Esophagus mucosa (tissue), 1 donor: ENCODE data around the gene CCDC80. TPM values are rescaled to one million over a fixed set of nuclear protein-coding genes. Genes with fewer than 3 reads are reported as not detected.

Experiments used
- ATAC-seq: fragments of 200-7000 bp; cut with Tn5 transposase; one replicate; pipeline ENCODE4 v1.9.1; 2020
- total RNA-seq: library from RNA; stranded (reverse); gene quantifications from one replicate; pipeline ENCODE4 v1.2.4, GENCODE V29; 2023
- donor health status: DM: yes; HTN: yes; CAD: no.

The CCDC80 gene
- total RNA-seq, 1 donor from 2014 or later: 13.2 TPM

DNA sequence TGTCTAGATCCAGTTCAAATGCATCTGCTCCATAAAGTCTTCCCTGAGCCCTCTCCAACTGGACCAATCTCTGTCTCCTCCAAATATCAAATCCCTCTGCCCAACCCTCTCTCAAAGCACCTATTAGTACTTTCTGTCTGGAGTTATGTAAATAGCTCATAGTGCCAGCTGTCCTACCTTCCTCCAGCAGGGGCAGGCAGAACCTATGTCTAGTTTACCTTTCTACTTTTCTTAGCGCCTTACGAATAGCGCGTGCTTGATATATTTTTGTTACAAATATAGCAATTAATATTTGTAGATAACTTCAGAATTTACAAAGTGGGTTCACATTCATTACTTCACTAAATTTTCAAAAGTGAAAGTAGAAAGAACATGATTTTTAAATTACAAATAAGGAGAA is 14.0 kb upstream of the CCDC80 start:
- ATAC-seq: no peak

DNA sequence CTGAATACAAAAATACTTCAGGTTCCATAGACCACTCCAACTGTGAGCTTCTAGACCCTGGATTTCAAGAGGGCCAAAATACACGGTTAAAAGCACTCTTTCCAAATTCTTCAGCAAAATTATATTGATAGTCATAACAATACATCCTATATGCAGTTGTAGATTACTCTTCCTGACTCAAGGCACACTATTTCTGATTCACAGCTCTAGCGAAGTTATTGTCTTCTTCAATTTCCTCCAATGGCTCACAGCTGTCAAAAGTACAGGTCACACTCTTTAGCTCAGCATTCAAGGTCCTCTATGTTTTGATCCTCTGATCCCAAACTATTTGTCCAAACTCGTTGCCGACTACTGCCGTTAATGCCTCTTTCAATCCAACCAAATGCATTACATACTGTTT is 13.5 kb upstream of the CCDC80 start:
- no peak for ATAC-seq

DNA sequence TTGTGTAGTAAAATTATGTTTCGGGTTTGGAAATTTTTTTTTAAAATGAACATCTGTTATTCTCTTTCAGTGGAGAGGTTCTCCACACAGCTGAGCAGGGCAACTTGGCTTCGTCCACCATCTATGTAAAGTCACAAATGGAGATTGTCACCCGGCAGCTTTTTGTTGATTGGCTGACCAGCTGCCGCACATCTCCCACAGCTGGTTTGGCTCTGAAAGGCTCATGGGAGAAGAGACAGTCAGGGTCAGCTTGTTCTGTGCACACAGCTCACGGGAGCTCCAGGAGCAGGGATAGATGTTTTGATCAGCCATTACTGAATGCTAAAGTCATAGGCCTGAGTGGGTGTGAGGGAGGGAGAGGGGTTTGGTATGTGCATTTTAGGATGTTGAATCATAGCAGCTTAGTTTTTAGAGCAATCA is 12.9 kb upstream of the CCDC80 start:
- no peak for ATAC-seq

DNA sequence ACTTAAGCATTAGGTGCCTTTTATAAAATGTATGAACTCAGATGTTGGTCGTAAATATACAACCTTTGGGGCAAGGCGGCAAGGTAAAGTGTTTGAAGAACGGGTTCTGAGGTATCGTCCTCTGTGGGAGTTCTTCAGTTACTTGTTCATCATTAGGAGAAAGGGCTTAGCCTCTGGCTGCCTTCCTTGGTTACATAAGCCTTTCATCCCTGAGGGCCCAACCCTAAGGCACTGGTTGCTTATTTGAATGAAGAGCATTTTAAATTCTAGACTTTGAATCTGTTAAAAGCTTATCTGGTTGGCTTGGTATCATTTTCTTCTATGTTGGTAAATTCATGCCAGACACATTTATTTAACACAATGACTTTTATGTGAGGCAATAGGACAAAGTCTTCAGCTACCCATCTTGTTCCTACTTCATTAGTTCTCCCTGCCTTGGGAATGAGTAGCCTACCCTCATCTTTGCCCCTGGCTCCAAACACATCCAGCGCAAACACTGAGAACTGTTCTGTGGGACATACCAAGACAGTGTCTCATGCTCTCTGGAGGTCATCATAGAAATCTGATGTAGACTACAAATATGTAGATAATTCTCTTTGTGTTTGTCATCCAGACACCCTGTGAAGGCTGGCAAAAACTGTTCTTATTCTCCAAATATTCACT is 12.4 kb upstream of the CCDC80 start:
- ATAC-seq: peak; percentile 25

DNA sequence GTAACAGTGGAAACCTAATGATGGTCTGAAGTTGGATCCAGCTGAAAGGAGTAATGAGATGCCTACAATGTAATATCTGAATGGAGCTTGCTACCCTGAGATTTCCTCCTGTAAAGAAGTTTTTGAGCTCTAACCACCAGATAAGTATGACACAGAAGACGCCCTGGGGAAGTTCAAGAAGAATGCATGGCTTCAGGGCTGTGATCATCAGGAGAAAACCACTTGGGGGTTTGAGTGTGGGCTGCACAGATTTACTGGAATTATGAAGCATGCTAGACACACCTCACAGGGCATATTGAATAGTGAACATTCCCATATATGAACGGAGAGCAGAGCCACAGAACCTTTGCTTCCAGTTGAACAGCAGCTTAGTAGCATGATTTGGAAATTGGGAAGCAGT is 10.6 kb upstream of the CCDC80 start:
- ATAC-seq: no peak

DNA sequence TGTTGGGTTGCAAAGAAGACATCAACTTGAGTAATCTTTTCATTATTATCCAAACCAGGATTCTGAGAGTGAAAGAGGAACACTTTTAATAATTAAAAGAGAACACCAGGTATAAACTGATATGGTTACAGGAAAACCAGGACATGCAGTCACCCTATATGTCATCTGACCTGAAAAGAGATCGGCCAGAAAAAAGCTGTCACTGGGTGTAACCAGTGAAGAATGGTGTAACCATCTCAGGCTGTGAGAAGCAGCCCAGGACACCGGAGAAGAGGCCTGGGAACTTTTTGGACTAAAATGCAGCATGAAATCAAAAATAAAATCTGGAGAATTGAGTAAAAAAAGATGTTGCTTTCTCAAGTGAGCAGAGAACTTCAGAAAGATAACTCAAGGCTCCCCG is 10.1 kb upstream of the CCDC80 start:
- ATAC-seq: no peak

DNA sequence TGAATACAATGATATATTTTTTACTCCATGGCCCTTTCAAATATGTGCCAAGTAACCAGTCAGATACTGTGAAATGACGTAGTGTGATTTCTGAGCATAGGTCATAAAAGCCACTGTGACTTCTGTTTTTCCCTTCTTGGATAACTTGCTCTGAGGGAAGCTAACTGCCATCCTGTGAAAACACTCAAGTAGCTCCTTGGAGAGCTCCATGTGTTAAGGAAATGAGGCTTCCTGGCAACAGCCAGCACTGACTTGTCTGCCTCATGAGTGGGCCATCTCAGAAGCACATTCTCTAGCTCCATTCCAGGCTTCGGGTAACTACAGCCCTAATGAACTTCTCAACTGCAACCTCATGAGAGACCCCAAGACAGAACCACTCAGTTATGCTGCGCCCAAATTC is 9.5 kb upstream of the CCDC80 start:
- ATAC-seq: no peak

DNA sequence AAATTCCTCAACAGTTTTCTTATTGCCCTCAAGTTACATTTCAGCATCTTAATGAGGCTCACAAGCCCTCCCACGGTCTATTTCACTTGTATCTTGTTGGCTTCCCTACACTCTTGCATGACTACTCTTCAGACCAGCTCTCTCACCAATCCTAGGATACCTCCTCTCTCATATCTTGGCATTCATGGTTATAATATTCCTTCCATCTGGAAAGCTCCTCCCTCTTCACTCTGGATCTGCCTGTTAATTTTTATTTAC is 8.5 kb upstream of the CCDC80 start:
- ATAC-seq: no peak

DNA sequence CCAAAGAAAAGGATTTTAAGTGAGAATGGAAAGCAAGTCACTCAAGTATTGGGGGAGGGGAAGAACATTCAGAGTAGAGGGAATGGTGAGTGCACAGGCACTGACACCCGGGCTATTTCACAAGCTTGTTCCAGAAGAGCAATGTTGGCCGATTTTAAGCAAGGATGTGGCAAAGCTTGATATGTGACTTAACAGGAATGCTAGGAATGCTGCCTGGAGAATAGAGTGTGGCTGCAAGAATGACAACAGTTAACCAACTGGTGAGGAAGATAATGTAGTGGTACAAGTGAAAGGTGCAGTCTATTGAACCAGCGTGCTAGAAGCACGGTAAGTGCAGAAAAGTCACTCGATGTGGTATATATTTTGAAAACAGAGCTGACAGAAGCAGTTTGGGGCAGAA is 6.2 kb upstream of the CCDC80 start:
- ATAC-seq: no peak

DNA sequence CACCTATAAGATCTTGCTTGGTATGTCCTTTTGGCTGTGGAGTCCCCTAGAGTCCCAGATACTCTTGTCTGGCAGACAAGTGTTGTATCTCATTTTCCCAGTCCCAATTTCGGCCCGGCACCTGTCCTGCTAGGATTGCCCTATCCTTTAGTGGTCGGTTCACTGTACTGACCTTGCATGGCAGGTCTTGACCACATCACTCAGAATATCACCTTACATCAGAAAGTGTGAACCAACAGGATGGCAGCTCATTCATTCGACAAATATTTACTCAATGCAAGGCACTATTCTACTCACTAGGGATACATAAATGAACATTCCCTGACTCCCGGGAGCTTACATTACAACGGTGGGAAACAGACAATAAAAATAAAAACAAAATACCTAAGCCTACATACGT is 5.7 kb upstream of the CCDC80 start:
- no peak for ATAC-seq

DNA sequence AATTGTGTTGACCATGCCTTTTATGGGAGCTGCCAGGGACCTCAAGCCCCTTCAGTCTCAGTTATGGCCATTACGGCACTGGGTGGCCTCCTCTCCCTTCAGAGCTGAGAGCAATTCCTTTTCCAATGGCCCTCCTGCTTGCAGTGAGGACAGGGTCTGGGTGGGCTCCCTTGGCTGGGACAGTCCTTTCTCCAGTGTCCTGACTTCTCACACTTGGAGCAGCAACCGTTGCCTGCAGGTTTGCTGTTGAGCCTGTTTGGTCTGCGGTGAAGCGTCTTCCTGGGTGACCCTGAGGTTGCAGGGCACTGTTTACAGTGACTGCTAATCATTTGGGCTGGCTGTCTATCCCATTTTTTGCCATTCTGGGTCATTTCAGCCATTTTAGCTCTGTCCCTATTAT is 3.5 kb upstream of the CCDC80 start:
- ATAC-seq: no peak

DNA sequence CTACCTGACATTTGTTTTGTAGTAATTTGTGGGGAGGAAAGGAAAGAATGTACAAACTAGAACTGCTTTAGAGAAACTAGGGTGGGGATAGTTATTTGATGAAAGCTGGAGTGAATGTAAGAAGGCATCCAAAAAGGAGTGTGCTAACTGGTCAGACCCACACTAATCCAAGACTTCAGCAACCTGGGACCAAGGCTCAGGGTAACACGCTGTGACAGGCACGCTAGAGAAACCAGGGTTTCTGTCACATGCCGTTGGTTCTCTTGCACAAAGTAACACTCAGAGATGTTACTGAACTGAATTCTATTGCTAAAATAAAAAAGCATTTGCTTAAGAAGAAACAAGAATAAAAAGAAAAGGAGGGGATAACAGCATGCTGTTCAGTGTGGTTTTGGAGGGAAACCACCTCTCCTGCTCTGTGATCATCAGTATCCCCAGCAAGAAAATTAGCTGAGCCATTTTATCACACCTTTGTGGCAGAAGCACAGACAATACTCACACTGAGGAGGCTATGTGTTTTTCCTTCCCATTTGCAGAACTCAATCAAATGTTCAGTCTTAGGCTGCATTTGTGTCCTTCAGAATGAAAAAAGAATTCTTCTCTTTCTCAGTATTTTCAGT is 2.8 kb upstream of the CCDC80 start:
- ATAC-seq: no peak

DNA sequence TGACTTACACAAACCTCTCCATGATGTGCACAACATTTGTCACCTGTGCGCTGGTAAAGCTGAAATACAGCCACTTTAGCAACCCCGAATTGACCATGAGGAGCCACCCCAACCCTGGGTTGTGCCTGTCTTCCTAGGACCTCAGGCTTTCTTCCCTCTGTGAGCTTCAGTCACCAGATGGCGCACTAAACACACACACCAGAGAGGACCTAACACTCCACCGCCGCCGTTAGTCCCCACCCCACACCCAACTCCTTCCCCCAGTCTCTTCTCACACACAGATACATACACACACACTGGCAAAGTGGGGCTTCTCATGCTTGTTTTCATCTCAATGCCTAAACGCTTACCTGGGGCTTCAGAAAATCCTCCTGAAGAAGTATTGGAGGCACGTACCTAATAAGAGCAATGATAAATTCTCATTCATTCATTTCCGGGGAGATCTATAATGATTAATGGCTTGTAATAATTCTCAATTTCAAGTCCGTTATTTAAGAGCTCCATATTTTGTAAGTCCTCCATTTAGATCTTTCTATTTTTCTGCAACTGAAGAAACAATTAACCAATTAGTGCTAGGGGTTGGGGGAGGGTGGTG is 2.1 kb upstream of the CCDC80 start:
- ATAC-seq: peak; percentile 88

DNA sequence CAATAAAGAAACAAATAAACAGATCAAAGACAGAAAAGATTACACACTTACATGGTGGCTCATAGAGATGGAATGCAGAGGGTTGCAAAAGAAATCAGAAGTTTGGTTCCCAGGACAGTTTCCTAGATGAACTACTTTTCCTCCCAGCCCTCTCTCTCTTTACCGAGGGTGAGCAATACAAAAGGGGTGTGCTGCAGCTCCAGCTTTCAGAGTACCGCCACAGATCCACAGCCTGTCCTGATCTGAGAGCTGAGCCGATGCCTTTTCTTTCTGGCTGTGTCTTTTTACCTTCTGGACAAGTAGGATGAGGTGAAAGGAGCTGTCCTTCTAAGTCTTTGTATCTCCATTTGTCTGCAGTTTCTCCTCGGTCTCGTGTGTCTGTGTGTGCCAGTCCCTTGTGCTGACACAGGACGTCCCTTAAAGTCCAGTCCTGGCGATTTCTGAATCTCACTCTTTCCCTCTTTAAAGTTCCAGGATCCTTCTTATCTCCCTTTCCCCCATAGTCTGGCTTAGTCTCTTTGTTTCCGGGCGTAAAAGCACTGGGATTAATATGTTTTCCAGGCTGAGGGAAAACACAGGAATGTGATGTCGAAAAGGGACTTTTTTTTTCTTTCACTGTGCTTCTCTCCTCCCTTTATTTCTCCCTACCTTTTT is 540 bp downstream of the CCDC80 start:
- peak; percentile 34 for ATAC-seq

DNA sequence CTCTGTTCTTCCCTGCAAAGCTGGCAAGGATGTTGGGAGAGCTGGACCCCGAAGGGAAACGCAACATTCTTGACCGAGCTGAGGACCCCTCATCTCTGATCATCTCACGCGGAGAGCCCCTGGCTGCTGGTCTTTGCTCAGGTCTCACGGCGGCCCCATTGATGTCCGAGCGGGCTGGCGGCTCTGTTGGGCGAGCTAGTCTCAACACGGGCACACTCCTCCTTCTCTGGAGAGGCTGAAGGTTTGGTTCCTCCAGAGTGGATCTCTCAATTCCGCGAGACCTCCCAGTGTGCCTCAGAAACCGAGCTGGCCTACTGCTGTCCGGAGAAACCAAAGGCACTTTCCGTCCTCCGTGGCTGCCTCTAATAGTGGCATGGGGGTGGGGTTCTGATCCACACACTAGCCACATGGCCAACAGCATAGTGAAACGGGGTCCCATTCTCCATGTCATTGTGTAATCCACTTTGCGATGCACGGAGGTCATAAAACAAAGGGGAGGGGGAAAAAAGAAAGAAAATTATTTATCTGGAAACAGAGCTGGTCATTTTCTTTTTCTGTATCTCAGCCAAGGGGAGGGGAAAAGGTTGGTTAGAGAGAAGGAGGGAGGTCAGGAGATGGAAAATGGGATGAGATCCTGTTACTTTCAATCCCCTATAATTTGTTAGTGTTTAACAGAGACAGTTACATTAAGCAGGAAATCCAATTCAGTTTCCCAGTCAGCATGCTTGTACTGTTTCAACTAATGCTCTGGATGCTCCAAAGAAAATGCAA is 1.3 kb downstream of the CCDC80 start:
- no peak for ATAC-seq

DNA sequence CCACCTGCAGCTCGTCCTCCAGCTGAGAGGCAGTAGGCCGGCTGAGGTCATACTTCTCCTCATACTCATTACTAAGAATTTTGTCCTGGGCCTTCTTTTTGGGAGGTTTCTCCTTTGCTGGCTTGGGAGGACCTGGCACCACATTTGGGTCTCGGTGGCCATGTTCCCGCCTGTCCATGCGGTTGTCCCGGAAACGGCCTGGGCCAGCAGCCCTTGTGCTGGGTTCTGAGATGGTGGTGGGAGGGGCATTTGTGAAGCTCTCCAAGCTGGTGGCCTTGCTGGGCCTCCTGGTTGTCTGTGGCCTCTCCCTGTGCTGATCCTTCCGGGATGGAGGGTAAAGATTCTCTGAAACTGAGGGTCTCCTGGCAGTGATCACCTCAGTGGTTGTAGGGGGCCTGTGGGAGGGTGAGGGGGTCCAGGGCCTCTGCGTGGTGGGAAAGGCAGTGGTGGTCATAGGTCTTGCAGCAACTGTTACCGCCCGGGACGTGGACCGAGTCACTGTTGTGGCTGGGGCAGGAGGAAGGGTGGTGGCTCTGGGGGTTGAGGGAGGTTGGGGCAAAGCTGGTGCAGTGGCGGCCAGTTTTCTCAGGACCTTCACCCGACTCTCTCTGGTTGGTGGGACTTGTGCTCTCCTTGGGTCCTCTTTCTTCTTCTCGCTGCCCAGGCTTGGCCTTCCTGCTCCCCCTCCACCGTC is 2.5 kb downstream of the CCDC80 start:
- no peak for ATAC-seq

DNA sequence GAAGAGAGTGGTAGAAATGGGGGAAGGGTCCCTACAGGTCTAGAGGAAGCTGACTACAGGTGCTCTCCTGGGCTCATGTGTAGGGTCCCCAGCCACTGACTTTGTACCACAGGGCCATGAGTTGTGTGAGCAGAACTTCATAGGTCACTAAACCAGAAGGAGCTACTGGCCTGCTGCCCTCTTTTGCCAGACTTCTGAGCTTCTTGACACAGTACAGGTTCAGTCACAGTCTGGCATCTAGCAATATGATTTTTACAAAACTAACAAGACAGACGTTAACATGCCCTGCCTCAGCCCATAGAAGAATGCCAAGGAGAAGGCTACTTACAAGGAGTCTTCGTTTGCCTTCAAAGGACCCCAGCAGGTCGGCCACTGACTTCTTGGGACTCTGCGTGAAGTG is 3.2 kb downstream of the CCDC80 start:
- ATAC-seq: no peak

DNA sequence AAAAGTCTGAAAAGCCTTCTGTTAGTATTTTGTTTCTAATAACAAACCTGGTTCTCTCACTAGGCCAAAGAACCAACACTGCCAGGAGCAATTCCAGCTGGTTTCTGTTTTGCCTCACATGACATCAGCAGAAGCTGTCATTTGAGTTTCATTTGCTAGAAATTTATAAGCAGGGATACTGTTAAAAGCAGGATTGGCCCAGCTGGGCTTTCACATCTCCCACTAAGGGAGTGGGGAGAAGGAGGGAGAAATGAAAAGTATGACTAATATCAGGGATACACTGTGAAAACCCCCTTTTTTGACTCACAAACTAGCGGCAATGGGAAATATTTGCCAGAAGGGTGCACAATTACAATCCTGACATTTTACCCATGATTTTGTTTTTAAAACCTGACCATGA is 5.3 kb downstream of the CCDC80 start:
- ATAC-seq: no peak

DNA sequence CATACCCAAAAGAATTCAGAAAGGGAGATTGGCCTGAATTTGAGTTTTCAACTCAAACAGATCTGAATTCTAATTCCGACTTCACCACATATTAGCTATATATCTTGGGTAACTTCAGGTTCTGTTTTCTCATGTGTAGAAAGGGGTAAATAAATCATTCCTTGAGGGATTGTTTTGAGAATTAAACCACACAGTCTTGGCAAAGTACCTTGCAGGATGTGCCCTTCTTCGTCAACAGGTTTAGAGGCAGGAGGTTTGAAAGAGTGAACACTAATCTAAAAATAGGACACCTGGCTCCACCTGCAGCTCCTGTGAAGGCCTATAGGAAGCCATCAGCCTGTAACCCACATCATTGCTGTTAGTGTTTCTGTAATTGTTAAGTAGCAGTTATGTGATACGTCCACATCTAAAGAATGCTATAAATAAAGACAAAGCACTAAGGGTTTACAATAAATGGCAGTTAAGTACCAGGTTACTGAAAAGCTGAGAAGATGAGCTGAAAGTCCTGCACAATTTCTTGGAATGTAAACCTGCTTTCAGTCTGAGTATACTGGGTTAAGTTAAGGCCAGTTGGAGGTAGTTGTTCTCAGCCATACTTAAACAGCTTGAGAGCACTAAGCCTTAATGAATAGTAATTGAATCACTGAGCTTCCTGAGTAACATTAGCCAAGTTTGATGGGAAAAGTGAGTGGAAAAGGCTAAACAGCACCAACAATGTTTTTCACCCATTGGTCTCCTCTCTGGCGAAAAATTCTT is 6.0 kb downstream of the CCDC80 start:
- no peak for ATAC-seq

DNA sequence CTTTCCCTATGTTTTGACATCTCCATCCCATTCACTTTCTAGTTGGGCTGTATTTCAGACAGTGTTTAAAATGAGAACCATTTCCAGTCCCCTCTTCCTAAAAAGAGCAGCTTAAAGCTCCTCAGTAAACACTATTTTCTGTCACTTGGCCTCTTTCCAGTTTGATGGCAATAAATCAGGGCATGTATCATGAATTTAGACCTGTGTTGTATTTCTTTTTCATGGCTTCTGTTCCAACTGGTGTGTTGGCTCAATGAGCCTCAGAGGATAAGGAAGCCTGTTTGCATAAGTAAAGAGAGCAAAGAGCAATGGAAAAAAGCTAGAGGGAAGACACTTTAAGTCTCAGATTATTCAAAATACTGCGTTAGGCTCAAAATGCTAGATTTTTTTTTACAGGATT is 7.2 kb downstream of the CCDC80 start:
- peak; percentile 20 for ATAC-seq

DNA sequence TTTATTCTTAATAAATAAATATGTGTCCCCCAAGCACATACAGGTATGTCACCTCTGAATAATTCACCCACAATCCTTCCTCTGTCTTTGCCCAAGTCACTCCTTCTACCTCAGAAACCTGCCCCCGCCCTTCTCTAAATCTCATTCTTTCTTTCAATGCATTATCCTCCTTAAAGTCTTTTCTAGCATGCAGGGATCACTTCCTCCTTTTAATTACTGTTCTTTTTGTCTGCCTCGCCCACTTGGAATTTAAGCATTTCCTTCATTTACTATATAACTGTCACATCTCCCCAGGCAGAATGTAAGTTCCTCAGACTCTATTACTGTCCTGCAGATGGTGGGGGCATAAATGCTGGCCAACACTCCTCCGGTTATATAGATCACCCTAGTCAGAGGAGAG is 7.8 kb downstream of the CCDC80 start:
- ATAC-seq: peak; percentile 19

DNA sequence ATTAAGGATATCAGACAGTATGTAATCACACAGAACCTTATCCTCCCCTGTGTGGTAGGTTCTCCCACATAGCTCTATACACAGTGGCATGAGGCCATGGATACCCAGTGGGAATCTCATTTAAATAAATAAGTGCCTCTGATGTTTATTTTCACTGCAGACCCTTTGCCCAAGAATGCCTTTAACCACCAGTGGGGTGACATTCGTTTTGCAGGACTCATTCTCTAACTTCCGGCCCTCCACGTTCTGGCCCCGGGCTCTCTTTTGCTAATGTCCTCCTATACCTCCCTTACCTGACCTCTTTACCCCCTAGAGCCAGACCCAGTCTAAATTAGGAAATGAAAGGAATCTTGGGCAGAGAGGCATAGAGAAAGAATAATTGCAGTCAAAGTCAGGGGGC is 8.3 kb downstream of the CCDC80 start:
- ATAC-seq: no peak
